ENCODE results near the gene THOC6. TPM values are rescaled to one million over a fixed set of nuclear protein-coding genes. Genes with fewer than 3 reads are reported as not detected.

THOC6 gene
- total RNA-seq (10 to 100 TPM; 21.3 to 23.7 TPM), total RNA-seq (13.6 to 32.9 reads per million in 2 donors)

GRCh38 chr16:3023669-3024478, at the start of gene THOC6, which contains the start of gene HCFC1R1:
Gene THOC6 (plus strand): TSS chr16:3024035. CDS start chr16:3024327, 292 bp downstream.
Gene HCFC1R1 (minus strand): TSS chr16:3023942. CDS start chr16:3023941, 1 bp downstream.
- peaks cover 36% of the 10 kb centered on the region for H3K4me1 Mint-ChIP-seq
- peak within 1 kb of the TSS; percentile 90 for H3K4me3 Mint-ChIP-seq
- DNase-seq: peak; percentile 89 to 90 (median 90)
- H3K36me3 Mint-ChIP-seq (ENCODE audit: low read depth): no peaks in the 10 kb centered on the region
- peaks cover 2% of the 10 kb centered on the region for H3K27me3 Mint-ChIP-seq
- peak; percentile 88 for ATAC-seq
- no peaks in the 10 kb centered on the region for H3K9me3 ChIP-seq (ENCODE audit: control insufficient read depth, low read length, poor library complexity, severe bottlenecking)
- H3K27ac Mint-ChIP-seq: peak within 1 kb of the TSS; percentile 86

GRCh38 chr16:2974319-2975056, 49.3 kb upstream of the THOC6 start:
- peaks cover 4% of the 10 kb centered on the region for H3K4me1 Mint-ChIP-seq
- no peaks in the 10 kb centered on the region for H3K27me3 Mint-ChIP-seq
- H3K36me3 Mint-ChIP-seq (ENCODE audit: low read depth): peaks cover 3% of the 10 kb centered on the region
- H3K9me3 ChIP-seq (ENCODE audit: control insufficient read depth, low read length, poor library complexity, severe bottlenecking): no peaks in the 10 kb centered on the region
- no peak overlapping the region for H3K4me3 Mint-ChIP-seq
- ATAC-seq (no peak), DNase-seq (no peak)
- H3K27ac Mint-ChIP-seq: no peak overlapping the region

GRCh38 chr16:2975161-2975795, 48.6 kb upstream of the THOC6 start:
- Mint-ChIP-seq H3K27me3 (no peaks in the 10 kb centered on the region), H3K27ac (no peak overlapping the region), H3K4me1 (peaks cover 4% of the 10 kb centered on the region), H3K4me3 (no peak overlapping the region), H3K36me3 (ENCODE audit: low read depth) (peaks cover 3% of the 10 kb centered on the region)
- H3K9me3 ChIP-seq (ENCODE audit: control insufficient read depth, low read length, poor library complexity, severe bottlenecking): no peaks in the 10 kb centered on the region
- DNase-seq (no peak), ATAC-seq (no peak)

- no peak for ATAC-seq
- Mint-ChIP-seq H3K27me3 (no peaks in the 10 kb centered on the region), H3K4me3 (no peak overlapping the region), H3K27ac (no peak overlapping the region), H3K36me3 (ENCODE audit: low read depth) (peaks cover 3% of the 10 kb centered on the region), H3K4me1 (peaks cover 4% of the 10 kb centered on the region)
- DNase-seq: no peak
- no peaks in the 10 kb centered on the region for H3K9me3 ChIP-seq (ENCODE audit: control insufficient read depth, low read length, poor library complexity, severe bottlenecking)
Measured at GRCh38 chr16:2976201-2976600, 47.6 kb upstream of the THOC6 start.

- no peak for ATAC-seq
- no peak for DNase-seq
- Mint-ChIP-seq H3K27ac (no peak overlapping the region), H3K36me3 (ENCODE audit: low read depth) (peaks cover 3% of the 10 kb centered on the region), H3K4me3 (no peak overlapping the region), H3K4me1 (peaks cover 5% of the 10 kb centered on the region), H3K27me3 (no peaks in the 10 kb centered on the region)
- no peaks in the 10 kb centered on the region for H3K9me3 ChIP-seq (ENCODE audit: control insufficient read depth, low read length, poor library complexity, severe bottlenecking)
Measured at GRCh38 chr16:2976673-2977072, 47.2 kb upstream of the THOC6 start.

GRCh38 chr16:2977440-2977839, 46.4 kb upstream of the THOC6 start:
- H3K9me3 ChIP-seq (ENCODE audit: control insufficient read depth, low read length, poor library complexity, severe bottlenecking): no peaks in the 10 kb centered on the region
- Mint-ChIP-seq H3K4me3 (no peak overlapping the region), H3K27ac (no peak overlapping the region), H3K36me3 (ENCODE audit: low read depth) (no peaks in the 10 kb centered on the region), H3K27me3 (no peaks in the 10 kb centered on the region), H3K4me1 (peaks cover 3% of the 10 kb centered on the region)
- DNase-seq (no peak), ATAC-seq (no peak)

GRCh38 chr16:2979669-2980226, 44.1 kb upstream of the THOC6 start:
- Mint-ChIP-seq H3K27me3 (no peaks in the 10 kb centered on the region), H3K27ac (no peak overlapping the region), H3K36me3 (ENCODE audit: low read depth) (no peaks in the 10 kb centered on the region), H3K4me3 (peak overlapping the region; percentile 77), H3K4me1 (peaks cover 3% of the 10 kb centered on the region)
- ATAC-seq (no peak), DNase-seq (no peak)
- no peaks in the 10 kb centered on the region for H3K9me3 ChIP-seq (ENCODE audit: control insufficient read depth, low read length, poor library complexity, severe bottlenecking)

GRCh38 chr16:2980227-2981176, 43.3 kb upstream of the THOC6 start, which contains the start of gene PKMYT1:
Gene PKMYT1 (minus strand): TSS chr16:2980446. CDS start chr16:2979657, 789 bp downstream.
- H3K9me3 ChIP-seq (ENCODE audit: control insufficient read depth, low read length, poor library complexity, severe bottlenecking): no peaks in the 10 kb centered on the region
- H3K4me3 Mint-ChIP-seq: peak within 1 kb of the TSS; percentile 86
- peak within 1 kb of the TSS; percentile 90 for H3K27ac Mint-ChIP-seq
- DNase-seq (peak; percentile 94 to 97 (median 96)), ATAC-seq (peak; percentile 94)
- no peaks in the 10 kb centered on the region for H3K27me3 Mint-ChIP-seq
- no peaks in the 10 kb centered on the region for H3K36me3 Mint-ChIP-seq (ENCODE audit: low read depth)
- H3K4me1 Mint-ChIP-seq: peaks cover 3% of the 10 kb centered on the region

- Mint-ChIP-seq H3K4me1 (peaks cover 3% of the 10 kb centered on the region), H3K4me3 (peak overlapping the region; percentile 86), H3K36me3 (ENCODE audit: low read depth) (no peaks in the 10 kb centered on the region), H3K27ac (peak overlapping the region; percentile 90), H3K27me3 (no peaks in the 10 kb centered on the region)
- DNase-seq: no peak
- H3K9me3 ChIP-seq (ENCODE audit: control insufficient read depth, low read length, poor library complexity, severe bottlenecking): no peaks in the 10 kb centered on the region
- ATAC-seq: no peak
Measured at GRCh38 chr16:2981177-2981898, 42.5 kb upstream of the THOC6 start.

- ATAC-seq (no peak), DNase-seq (no peak)
- Mint-ChIP-seq H3K27ac (peak overlapping the region; percentile 90), H3K36me3 (ENCODE audit: low read depth) (no peaks in the 10 kb centered on the region), H3K4me3 (peak overlapping the region; percentile 86), H3K4me1 (peaks cover 3% of the 10 kb centered on the region), H3K27me3 (no peaks in the 10 kb centered on the region)
- no peaks in the 10 kb centered on the region for H3K9me3 ChIP-seq (ENCODE audit: control insufficient read depth, low read length, poor library complexity, severe bottlenecking)
Measured at GRCh38 chr16:2981899-2982250, 42.0 kb upstream of the THOC6 start.

GRCh38 chr16:2982402-2982801, 41.4 kb upstream of the THOC6 start:
- Mint-ChIP-seq H3K27ac (peak overlapping the region; percentile 90), H3K4me1 (peaks cover 3% of the 10 kb centered on the region), H3K27me3 (no peaks in the 10 kb centered on the region), H3K4me3 (peak overlapping the region; percentile 86), H3K36me3 (ENCODE audit: low read depth) (no peaks in the 10 kb centered on the region)
- ATAC-seq (no peak), DNase-seq (no peak)
- H3K9me3 ChIP-seq (ENCODE audit: control insufficient read depth, low read length, poor library complexity, severe bottlenecking): no peaks in the 10 kb centered on the region
